Measurements from ENCODE around the gene BRINP1.

Gene BRINP1

GRCh38 chr9:119368681-119369581 lies at the start of gene BRINP1:
Gene BRINP1 (minus strand): TSS chr9:119369435. CDS start chr9:119313355, 56,080 bp downstream.
- no peak for TF ChIP-seq CTCF (IDR thresholded peaks at IDR 0.05; ENCODE audit: insufficient read depth, low read length, missing control alignments)
- ChIA-PET POLR2A (no interaction called here), CTCF (no interaction called here)
- DNase-seq (ENCODE audit: low read depth, low spot score), result no peak
- H3K4me3 ChIP-seq (ENCODE audit: low read depth, low read length), result peak within 1 kb of the TSS; percentile 12; the same call in 1 of the 2 replicates

- no peak for TF ChIP-seq CTCF (IDR thresholded peaks at IDR 0.05; ENCODE audit: insufficient read depth, low read length, missing control alignments)
- DNase-seq (ENCODE audit: low read depth, low spot score), result no peak
- no peak overlapping the region for H3K4me3 ChIP-seq (ENCODE audit: low read depth, low read length)
- CTCF ChIA-PET, result no interaction called here
- POLR2A ChIA-PET, result no interaction called here
Observed at GRCh38 chr9:119418721-119419120, 49.5 kb upstream of the BRINP1 start.

- TF ChIP-seq CTCF (IDR thresholded peaks at IDR 0.05; ENCODE audit: insufficient read depth, low read length, missing control alignments), result no peak
- ChIA-PET POLR2A (no interaction called here), CTCF (no interaction called here)
Observed at GRCh38 chr9:119416793-119417192, 47.6 kb upstream of the BRINP1 start.

GRCh38 chr9:119412399-119412798 lies 43.2 kb upstream of the BRINP1 start:
- H3K4me3 ChIP-seq (ENCODE audit: low read depth, low read length), result no peak overlapping the region
- TF ChIP-seq CTCF (IDR thresholded peaks at IDR 0.05; ENCODE audit: insufficient read depth, low read length, missing control alignments), result no peak
- POLR2A ChIA-PET, result no interaction called here
- CTCF ChIA-PET, result no interaction called here
- no peak for DNase-seq (ENCODE audit: low read depth, low spot score)

More at GRCh38 chr9:119416793-119417192, 47.6 kb upstream of the BRINP1 start:
- H3K4me3 ChIP-seq (ENCODE audit: low read depth, low read length), result no peak overlapping the region
- no peak for DNase-seq (ENCODE audit: low read depth, low spot score)

GRCh38 chr9:119409552-119409951 lies 40.3 kb upstream of the BRINP1 start:
- CTCF ChIA-PET, result no interaction called here
- POLR2A ChIA-PET, result no interaction called here
- H3K4me3 ChIP-seq (ENCODE audit: low read depth, low read length), result no peak overlapping the region
- no peak for TF ChIP-seq CTCF (IDR thresholded peaks at IDR 0.05; ENCODE audit: insufficient read depth, low read length, missing control alignments)
- DNase-seq (ENCODE audit: low read depth, low spot score), result no peak

- POLR2A ChIA-PET, result no interaction called here
Observed at GRCh38 chr9:119400606-119401005, 31.4 kb upstream of the BRINP1 start.

More at GRCh38 chr9:119400606-119401005, 31.4 kb upstream of the BRINP1 start:
- CTCF ChIA-PET, result no interaction called here
- H3K4me3 ChIP-seq (ENCODE audit: low read depth, low read length), result no peak overlapping the region
- no peak for TF ChIP-seq CTCF (IDR thresholded peaks at IDR 0.05; ENCODE audit: insufficient read depth, low read length, missing control alignments)
- no peak for DNase-seq (ENCODE audit: low read depth, low spot score)
